Measurements from ENCODE around the gene SIMC1.

DNA sequence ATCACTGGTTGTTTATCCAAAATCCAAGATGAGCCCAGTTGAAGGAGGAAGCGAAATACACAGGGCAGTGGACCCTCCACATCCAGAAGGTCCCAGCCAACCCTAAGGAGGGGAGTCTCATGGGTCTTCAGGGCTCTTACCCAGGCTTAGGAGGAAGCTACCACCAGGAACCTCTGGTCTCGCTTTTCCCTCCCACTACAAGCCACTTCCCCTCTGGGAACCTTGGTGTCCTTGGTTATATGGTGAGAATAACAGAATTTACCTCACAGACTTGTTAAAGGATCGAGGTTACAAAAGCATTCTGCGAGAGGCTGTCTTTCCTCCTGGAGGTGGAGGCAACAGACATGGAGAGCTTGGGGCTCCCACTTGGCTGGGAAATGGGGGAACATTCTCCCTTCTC, 153.8 kb downstream of the SIMC1 start:
- TF ChIP-seq, protein P1, sequence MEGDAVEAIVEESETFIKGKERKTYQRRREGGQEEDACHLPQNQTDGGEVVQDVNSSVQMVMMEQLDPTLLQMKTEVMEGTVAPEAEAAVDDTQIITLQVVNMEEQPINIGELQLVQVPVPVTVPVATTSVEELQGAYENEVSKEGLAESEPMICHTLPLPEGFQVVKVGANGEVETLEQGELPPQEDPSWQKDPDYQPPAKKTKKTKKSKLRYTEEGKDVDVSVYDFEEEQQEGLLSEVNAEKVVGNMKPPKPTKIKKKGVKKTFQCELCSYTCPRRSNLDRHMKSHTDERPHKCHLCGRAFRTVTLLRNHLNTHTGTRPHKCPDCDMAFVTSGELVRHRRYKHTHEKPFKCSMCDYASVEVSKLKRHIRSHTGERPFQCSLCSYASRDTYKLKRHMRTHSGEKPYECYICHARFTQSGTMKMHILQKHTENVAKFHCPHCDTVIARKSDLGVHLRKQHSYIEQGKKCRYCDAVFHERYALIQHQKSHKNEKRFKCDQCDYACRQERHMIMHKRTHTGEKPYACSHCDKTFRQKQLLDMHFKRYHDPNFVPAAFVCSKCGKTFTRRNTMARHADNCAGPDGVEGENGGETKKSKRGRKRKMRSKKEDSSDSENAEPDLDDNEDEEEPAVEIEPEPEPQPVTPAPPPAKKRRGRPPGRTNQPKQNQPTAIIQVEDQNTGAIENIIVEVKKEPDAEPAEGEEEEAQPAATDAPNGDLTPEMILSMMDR (IDR thresholded peaks at IDR 0.05), result no peak
- no peak for TF ChIP-seq POLR2A (IDR thresholded peaks at IDR 0.05)
